Measurements from ENCODE around the gene ZKSCAN5.

GRCh38 chr7:99457050-99457649 is 47.3 kb upstream of the ZKSCAN5 start:
- TF ChIP-seq CTCF (IDR thresholded peaks at IDR 0.05; ENCODE audit: low read length), result no peak
- TF ChIP-seq EZH2phosphoT487 (IDR thresholded peaks at IDR 0.05; ENCODE audit: low read length), result no peak
- no peak for TF ChIP-seq EZH2 (optimal IDR thresholded peaks at IDR 0.05; ENCODE audit: low read depth, low read length)

Data from MM.1S (cell line).